ENCODE measurements around the gene RASSF7. TPM values are rescaled to one million over a fixed set of nuclear protein-coding genes. Genes with fewer than 3 reads are reported as not detected.
"Not testable (repeated sequence)": the region's sequence is repeated elsewhere in the genome, so short reads cannot be mapped to it uniquely, and the experiment has no call there.

The RASSF7 gene
- total and polyA plus RNA-seq, 2 of the 8 experiments (the other 6 are each of a cell fraction or from before 2014, with no cell fraction given) = 22.3 to 43.9 TPM

GRCh38 chr11:516400-516799 lies 44.4 kb upstream of the RASSF7 start (continued):
- TF ChIP-seq CTCF (IDR thresholded peaks at IDR 0.05; ENCODE audit: control extremely low read depth in 1 of 3, insufficient read depth in 1 of 3, low read depth in 1 of 3, low read length in 3 of 3) (no peak), TEAD4 (IDR thresholded peaks at IDR 0.05; ENCODE audit: low read depth, low read length) (no peak), KDM5A (IDR thresholded peaks at IDR 0.05; ENCODE audit: low read length) (no peak), SRF (IDR thresholded peaks at IDR 0.05; ENCODE audit: low read depth, low read length) (no peak), POLR2AphosphoS5 (IDR thresholded peaks at IDR 0.05; ENCODE audit: low read depth, low read length) (no peak)

DNA sequence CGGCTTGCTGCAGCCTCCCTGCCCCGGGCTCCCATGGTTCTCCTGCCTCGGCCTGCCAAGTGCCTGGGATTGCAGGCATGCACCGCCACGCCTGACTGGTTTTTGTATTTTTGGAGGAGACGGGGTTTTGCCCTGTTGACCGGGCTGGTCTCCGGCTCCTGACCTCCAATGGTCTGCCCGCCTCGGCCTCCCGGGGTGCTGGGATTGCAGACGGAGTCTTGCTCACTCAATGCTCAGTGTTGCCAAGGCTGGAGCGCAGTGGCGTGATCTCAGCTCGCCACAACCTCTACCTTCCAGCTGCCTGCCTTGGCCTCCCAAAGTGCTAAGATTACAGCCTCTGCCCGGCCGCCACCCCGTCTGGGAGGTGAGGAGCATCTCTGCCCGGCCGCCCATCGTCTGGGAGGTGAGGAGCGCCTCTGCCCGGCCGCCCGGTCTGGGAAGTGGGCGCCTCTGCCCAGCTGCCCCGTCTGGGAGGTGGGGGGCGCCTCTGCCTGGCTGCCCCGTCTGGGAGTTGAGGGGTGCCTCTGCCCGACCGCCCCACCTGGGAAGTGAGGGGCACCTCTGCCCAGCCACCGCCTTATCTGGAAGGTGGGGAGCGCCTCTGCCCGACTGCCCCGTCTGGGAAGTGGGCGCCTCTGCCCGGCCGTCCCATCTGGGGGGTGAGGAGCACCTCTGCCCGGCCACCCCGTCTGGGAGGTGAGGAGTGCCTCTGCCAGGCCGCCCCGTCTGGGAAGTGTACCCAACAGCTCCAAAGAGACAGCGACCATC lies 43.7 kb upstream of the RASSF7 start:
- POLR2A ChIA-PET (ENCODE audit: partially characterized antibody) = interaction anchor here (1.0 to 1.3 kb wide), 3 partner anchors 13 to 149 kb away, joined by 3 to 4 read pairs (median 3); no protein-coding TSS in a partner anchor
- not testable (repeated sequence) for H3K79me1 ChIP-seq (ENCODE audit: low read depth, low read length); H3K56ac ChIP-seq (replicated peaks; ENCODE audit: insufficient read length, low read depth, low read length); H2BK20ac ChIP-seq (ENCODE audit: low read length); DNase-seq (ENCODE audit: low read depth in 1 of 2, low spot score in 2 of 2); H2BK5ac ChIP-seq (ENCODE audit: low read depth, low read length); H2BK15ac ChIP-seq (ENCODE audit: low read length); H3K18ac ChIP-seq (ENCODE audit: extremely low read depth, low read length); H2AFZ ChIP-seq (ENCODE audit: low read length); H3K4me1 ChIP-seq (replicated peaks in 1 of 4; ENCODE audit: control insufficient read depth in 3 of 4, insufficient read depth in 4 of 4, low read length in 3 of 4); FAIRE-seq; H3K4me2 ChIP-seq (ENCODE audit: insufficient read depth in 1 of 2, low read depth in 2 of 2, low read length in 2 of 2); H3K14ac ChIP-seq (ENCODE audit: insufficient read length); H4K91ac ChIP-seq (replicated peaks; ENCODE audit: insufficient read length, low read length); H4K5ac ChIP-seq (ENCODE audit: insufficient read length, low read depth, low read length); H2BK12ac ChIP-seq (ENCODE audit: low read depth, low read length); H4K8ac ChIP-seq (ENCODE audit: extremely low read depth, insufficient read depth, low read length); H3K9ac ChIP-seq (replicated peaks in 1 of 4; ENCODE audit: extremely low read depth in 1 of 4, low read depth in 3 of 4, low read length in 3 of 4); H3K36me3 ChIP-seq (ENCODE audit: control insufficient read depth in 2 of 4, insufficient read depth in 4 of 4, low read length in 3 of 4); H3K27me3 ChIP-seq (replicated peaks in 1 of 4; ENCODE audit: control insufficient read depth in 3 of 4, extremely low read depth in 1 of 4, insufficient read depth in 3 of 4, low read length in 3 of 4); H2BK120ac ChIP-seq (replicated peaks; ENCODE audit: low read depth, low read length); H4K20me1 ChIP-seq (replicated peaks in 1 of 2; ENCODE audit: control insufficient read depth in 1 of 2, insufficient read depth in 2 of 2, low read length in 2 of 2); H2AK5ac ChIP-seq (ENCODE audit: low read depth, low read length); H3K23me2 ChIP-seq (ENCODE audit: low read depth, low read length); H3K4me3 ChIP-seq (ENCODE audit: extremely low read depth in 1 of 4, insufficient read depth in 2 of 4, low read depth in 3 of 4, low read length in 4 of 4); H3K79me2 ChIP-seq (ENCODE audit: control insufficient read depth in 1 of 2, insufficient read depth in 2 of 2, low read length in 2 of 2); H3K27ac ChIP-seq (ENCODE audit: low read depth, low read length); H3K4ac ChIP-seq (replicated peaks; ENCODE audit: insufficient read length, low read depth, low read length); H3K23ac ChIP-seq (ENCODE audit: insufficient read length)
- 94% methylated on average over 40 of the region's 43 CpGs; no CpG with 5 or more reads in 1 of the 2 experiments for WGBS, 2 experiments (ENCODE audit: extremely low coverage in 1 of 2, insufficient coverage in 1 of 2, insufficient read length in 1 of 2, insufficient replicate concordance in 2 of 2, low coverage in 1 of 2, low lambda C conversion rate in 2 of 2, missing lambda C conversion rate in 1 of 2)
- peaks cover 4 to 14% of the 10 kb centered on the region in 2 experiments; a peak in 1 of 4 replicates for H3K9me3 ChIP-seq (ENCODE audit: insufficient read depth in 2 of 2, low read depth in 1 of 2, low read length in 1 of 2)
- CTCF ChIA-PET (ENCODE audit: partially characterized antibody) = interaction anchor here (0.6 to 1.7 kb wide), 7 partner anchors 16 to 211 kb away, joined by 3 to 5 read pairs (median 3); no protein-coding TSS in a partner anchor
